GM18519 (cell line): ENCODE results near the gene TLCD3A.
"Not testable (repeated sequence)": the region's sequence is repeated elsewhere in the genome, so short reads cannot be mapped to it uniquely, and the experiment has no call there.

Source experiments
- ATAC-seq: cut with Tn5 transposase; IDR thresholded peaks from one replicate; pipeline ENCODE4 v1.9.1; 2021; ENCODE audit warnings: mild to moderate bottlenecking, moderate library complexity; ENCODE audit not compliant: unreplicated experiment, low FRiP score

TLCD3A gene

GRCh38 chr17:732067-732901, at the start of gene TLCD3A:
Gene TLCD3A, plus strand, starts transcription at chr17:732596. Its CDS starts 52 bp downstream, at chr17:732648.
- ATAC-seq: peak; percentile 32

GRCh38 chr17:683040-683439, 49.4 kb upstream of the TLCD3A start:
- ATAC-seq: no peak

GRCh38 chr17:683499-684254, 48.7 kb upstream of the TLCD3A start:
- ATAC-seq: no peak

- no peak for ATAC-seq
Measured at GRCh38 chr17:685006-685405, 47.4 kb upstream of the TLCD3A start.

GRCh38 chr17:688100-688989, 44.1 kb upstream of the TLCD3A start:
- ATAC-seq: no peak

GRCh38 chr17:689556-690275, 42.7 kb upstream of the TLCD3A start:
- no peak for ATAC-seq

GRCh38 chr17:690361-690760, 42.0 kb upstream of the TLCD3A start:
- no peak for ATAC-seq

GRCh38 chr17:691423-691822, 41.0 kb upstream of the TLCD3A start:
- ATAC-seq: no peak

- no peak for ATAC-seq
Measured at GRCh38 chr17:692116-692515, 40.3 kb upstream of the TLCD3A start.

- ATAC-seq: no peak
Measured at GRCh38 chr17:693791-694638, 38.4 kb upstream of the TLCD3A start.

GRCh38 chr17:696369-696768, 36.0 kb upstream of the TLCD3A start:
- ATAC-seq: no peak

- ATAC-seq: no peak
Measured at GRCh38 chr17:697682-698081, 34.7 kb upstream of the TLCD3A start.

GRCh38 chr17:698096-698495, 34.3 kb upstream of the TLCD3A start:
- not testable (repeated sequence) for ATAC-seq

- ATAC-seq: no peak
Measured at GRCh38 chr17:699345-699744, 33.1 kb upstream of the TLCD3A start.

GRCh38 chr17:700504-701094, 31.8 kb upstream of the TLCD3A start:
- ATAC-seq: no peak

- ATAC-seq: no peak
Measured at GRCh38 chr17:703081-703875, 29.1 kb upstream of the TLCD3A start.

- no peak for ATAC-seq
Measured at GRCh38 chr17:704111-704864, 28.1 kb upstream of the TLCD3A start.
